Skeletal muscle tissue (tissue), 4 donors: ENCODE data around the gene YDJC. TPM values are rescaled to one million over a fixed set of nuclear protein-coding genes. Genes with fewer than 3 reads are reported as not detected.
"Not testable (repeated sequence)": the region's sequence is repeated elsewhere in the genome, so short reads cannot be mapped to it uniquely, and the experiment has no call there.

ENCODE experiments used
- H3K27ac ChIP-seq: one replicate; pipeline ENCODE4 v1.7.0; 2013; ENCODE audit warnings: mild to moderate bottlenecking, low read depth, low read length, inconsistent platforms
- H3K27me3 ChIP-seq, 3 donors: one replicate each; pipeline ENCODE4 v1.7.0; 2013; ENCODE audit warnings: low read length in 3 of 3; ENCODE audit not compliant: control insufficient read depth in 3 of 3, insufficient read depth in 3 of 3
- H3K36me3 ChIP-seq, 3 donors: one replicate each; pipeline ENCODE4 v1.7.0; 2013; ENCODE audit warnings: low read length in 3 of 3; ENCODE audit not compliant: control insufficient read depth in 3 of 3, insufficient read depth in 3 of 3
- H3K4me1 ChIP-seq, 3 donors: one replicate each; pipeline ENCODE4 v1.7.0; 2013; ENCODE audit warnings: low read length in 3 of 3, mild to moderate bottlenecking in 3 of 3; ENCODE audit not compliant: control insufficient read depth in 3 of 3, insufficient read depth in 3 of 3
- H3K4me3 ChIP-seq, 3 donors: one replicate each; pipeline ENCODE4 v1.7.0; 2013; ENCODE audit warnings: low read length in 3 of 3
- H3K9ac ChIP-seq, 3 donors: one replicate each; pipeline ENCODE4 v1.7.0; 2013; ENCODE audit warnings: low read length in 3 of 3, mild to moderate bottlenecking in 3 of 3, moderate library complexity in 2 of 3, low read depth in 1 of 3
- H3K9me3 ChIP-seq, 3 donors: one replicate each; pipeline ENCODE4 v1.7.0; 2013; ENCODE audit warnings: low read length in 3 of 3; ENCODE audit not compliant: control insufficient read depth in 3 of 3
- total RNA-seq: library from RNA; depleted of rRNA; stranded (reverse); fragments of >200 nt; gene quantifications from one replicate; pipeline ENCODE4 v1.2.3, GENCODE V29; 2014
- donor health status: Osteomylitis.

YDJC gene, protein sequence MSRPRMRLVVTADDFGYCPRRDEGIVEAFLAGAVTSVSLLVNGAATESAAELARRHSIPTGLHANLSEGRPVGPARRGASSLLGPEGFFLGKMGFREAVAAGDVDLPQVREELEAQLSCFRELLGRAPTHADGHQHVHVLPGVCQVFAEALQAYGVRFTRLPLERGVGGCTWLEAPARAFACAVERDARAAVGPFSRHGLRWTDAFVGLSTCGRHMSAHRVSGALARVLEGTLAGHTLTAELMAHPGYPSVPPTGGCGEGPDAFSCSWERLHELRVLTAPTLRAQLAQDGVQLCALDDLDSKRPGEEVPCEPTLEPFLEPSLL
- total RNA-seq, result 1.0 TPM

DNA sequence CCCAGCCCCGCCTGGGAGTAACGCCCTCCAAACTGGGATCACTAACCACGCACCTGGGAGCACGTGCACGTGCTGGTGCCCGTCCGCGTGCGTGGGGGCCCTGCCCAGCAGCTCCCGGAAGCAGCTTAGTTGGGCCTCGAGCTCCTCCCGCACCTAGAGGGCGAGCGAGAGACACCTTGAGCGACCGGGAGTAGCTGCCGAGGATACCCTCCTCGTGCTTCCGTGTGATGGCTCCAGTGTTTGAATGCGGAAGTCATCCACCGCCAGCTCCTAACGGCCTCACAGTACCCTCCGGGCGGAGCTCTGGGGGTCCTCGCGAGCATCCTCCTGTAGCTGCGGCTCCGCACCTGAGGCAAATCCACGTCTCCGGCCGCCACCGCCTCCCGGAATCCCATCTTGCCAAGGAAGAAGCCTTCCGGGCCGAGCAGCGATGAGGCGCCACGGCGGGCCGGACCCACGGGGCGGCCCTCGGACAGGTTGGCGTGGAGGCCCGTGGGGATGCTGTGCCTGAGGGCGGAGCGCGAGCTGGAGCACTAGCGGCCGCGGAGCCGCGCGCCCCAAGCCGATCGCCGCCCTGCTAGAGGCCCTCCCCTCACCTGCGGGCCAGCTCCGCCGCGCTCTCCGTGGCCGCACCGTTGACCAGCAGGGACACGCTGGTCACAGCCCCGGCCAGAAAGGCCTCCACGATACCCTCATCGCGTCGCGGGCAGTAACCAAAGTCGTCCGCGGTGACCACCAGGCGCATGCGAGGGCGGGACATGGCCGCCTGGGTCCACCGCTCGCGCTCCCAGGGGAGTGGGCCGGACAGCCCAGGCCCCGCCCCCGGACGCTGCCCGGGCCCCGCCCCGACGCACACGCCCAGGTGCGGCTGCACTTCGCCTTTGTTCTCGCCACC, at the start of gene YDJC:
Gene YDJC (minus strand): TSS at position 768 of the 895 bp plus-strand sequence. CDS start 8 bp downstream, at position 760.
- Histone ChIP-seq H3K27ac (no peak within 1 kb of the TSS), H3K4me3 (peak within 1 kb of the TSS; percentile 77 to 86 (median 81))

DNA sequence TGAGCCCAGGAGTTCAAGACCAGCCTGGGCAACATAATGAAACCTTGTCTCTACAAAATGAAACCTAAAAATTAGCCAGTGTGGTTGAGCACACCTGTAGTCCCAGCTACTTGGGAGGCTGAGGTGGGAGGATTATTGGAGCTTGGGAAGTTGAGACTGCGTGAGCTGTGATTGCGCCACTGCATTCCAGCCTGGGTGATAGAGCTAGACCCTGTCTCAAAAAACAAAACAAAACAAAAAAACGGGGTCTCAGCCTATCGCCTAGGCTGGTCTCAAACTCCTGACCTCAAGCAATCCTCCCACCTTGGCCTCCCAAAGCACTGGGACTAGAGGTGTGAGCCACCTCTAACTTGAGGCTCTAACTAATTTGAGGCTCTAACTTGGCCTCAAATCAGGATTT, 49.6 kb upstream of the YDJC start:
- H3K9me3 ChIP-seq, result no peaks in the 10 kb centered on the region
- no peak overlapping the region for H3K4me3 ChIP-seq
- no peaks in the 10 kb centered on the region for H3K27me3 ChIP-seq
- no peak overlapping the region for H3K27ac ChIP-seq
- H3K9ac ChIP-seq, result no peak overlapping the region
- peaks cover 0 to 4% (median 0%) of the 10 kb centered on the region in 3 donors for H3K4me1 ChIP-seq
- peaks cover 39 to 42% (median 41%) of the 10 kb centered on the region in 3 donors for H3K36me3 ChIP-seq

More for the DNA sequence above, at the start of gene YDJC:
- H3K9me3 ChIP-seq, result no peaks in the 10 kb centered on the region
- H3K9ac ChIP-seq, result peak within 1 kb of the TSS; percentile 51 to 79 (median 69)
- peaks cover 0 to 2% (median 0%) of the 10 kb centered on the region in 3 donors for H3K36me3 ChIP-seq
- peaks cover 15 to 31% (median 16%) of the 10 kb centered on the region in 3 donors for H3K4me1 ChIP-seq
- H3K27me3 ChIP-seq, result no peaks in the 10 kb centered on the region

DNA sequence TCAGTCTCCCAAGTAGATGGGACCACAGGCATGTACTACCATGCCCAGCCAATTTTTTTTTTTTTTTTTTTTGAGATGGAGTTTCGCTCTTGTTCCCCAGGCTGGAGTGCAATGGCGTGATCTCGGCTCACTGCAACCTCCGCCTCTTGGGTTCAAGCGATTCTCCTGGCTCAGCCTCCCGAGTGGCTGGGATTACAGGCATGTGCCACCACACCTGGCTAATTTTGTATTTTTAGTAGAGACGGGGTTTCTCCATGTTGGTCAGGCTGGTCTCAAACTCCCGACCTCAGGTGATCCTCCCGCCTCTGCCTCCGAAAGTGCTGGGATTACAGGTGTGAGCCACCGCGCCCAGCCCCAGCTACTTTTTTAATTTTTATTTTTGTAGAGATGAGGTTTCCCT, 49.0 kb upstream of the YDJC start:
- not testable (repeated sequence) for H3K4me3 ChIP-seq, H3K4me1 ChIP-seq, H3K9ac ChIP-seq, H3K27ac ChIP-seq, H3K27me3 ChIP-seq, H3K9me3 ChIP-seq
- peaks cover 40 to 46% (median 42%) of the 10 kb centered on the region in 3 donors for H3K36me3 ChIP-seq

DNA sequence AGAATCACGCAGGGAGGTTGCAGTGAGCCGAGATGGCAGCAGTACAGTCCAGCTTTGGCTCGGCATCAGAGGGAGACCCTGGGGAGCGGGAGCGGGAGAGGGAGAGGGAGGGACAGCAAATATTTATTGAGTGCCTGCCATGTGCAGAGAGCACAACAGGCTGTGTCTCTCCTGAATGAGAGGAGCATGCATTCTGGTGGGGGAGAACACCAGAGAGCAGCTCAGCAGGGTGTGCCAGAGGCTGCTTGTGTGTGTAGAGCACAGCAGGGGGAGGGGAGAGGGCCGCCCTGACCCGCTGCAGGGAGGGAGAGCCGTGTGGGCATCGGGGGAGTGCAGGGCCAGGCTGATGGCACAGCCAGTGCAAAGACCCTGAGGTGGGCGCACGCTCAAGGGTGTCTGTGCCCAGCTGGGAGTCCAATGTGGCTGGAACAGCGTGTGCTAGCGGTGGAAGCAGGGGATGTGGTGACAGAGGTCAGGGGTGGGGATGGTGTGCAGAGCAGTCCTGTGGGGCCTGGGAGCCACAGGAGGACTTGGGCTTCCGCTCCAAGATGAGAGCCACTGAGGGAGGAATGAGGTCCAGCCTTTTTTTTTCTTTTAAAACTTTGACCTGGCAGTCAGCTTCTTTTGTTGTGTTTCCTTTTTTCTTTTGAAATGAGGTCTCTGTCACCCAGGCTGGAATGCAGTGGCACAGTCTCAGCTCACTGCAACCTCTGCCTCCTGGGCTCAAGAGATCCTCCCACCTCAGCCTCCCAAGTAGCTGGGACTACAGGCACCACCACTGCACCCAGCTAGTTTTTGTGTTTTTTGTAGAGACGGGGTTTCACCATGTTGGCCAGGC, 48.0 kb upstream of the YDJC start:
- Histone ChIP-seq H3K36me3 (peaks cover 42 to 47% (median 43%) of the 10 kb centered on the region in 3 donors), H3K9ac (no peak overlapping the region), H3K9me3 (no peaks in the 10 kb centered on the region), H3K4me1 (peaks cover 0 to 4% (median 0%) of the 10 kb centered on the region in 3 donors), H3K27me3 (no peaks in the 10 kb centered on the region), H3K27ac (no peak overlapping the region), H3K4me3 (no peak overlapping the region)

DNA sequence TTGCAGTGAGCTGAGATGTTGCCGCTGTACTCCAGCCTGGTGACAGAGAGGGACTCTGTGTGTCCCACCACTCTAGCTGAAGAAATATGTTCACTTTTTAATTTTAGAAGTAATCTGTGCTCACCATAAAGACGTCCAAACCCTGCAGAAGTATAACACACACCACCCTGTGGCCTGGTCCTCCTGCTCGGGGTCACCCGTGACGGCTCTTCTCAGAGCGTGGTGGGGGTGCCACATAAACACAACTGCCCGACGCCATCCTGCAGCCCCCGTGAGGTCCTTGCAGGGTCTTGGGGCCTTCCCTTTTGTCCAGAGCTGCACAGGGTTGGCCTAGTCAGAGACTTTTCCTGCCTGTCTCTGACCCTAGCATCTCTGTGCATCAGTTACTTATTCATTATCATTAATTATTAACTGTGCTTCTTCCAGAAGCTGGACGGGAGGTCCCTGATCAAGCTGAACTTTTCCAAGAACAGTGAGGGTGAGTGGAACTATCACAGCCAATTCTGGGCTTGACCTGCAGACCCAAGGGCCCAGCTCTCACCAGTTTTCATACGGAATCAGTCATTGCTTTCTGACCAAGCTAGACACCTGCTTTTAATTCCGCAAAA, 44.9 kb upstream of the YDJC start:
- Histone ChIP-seq H3K4me1 (peaks cover 0 to 4% (median 0%) of the 10 kb centered on the region in 3 donors), H3K36me3 (peaks cover 48 to 51% (median 50%) of the 10 kb centered on the region in 3 donors), H3K9ac (no peak overlapping the region), H3K9me3 (no peaks in the 10 kb centered on the region), H3K27ac (no peak overlapping the region), H3K4me3 (no peak overlapping the region), H3K27me3 (no peaks in the 10 kb centered on the region)

GRCh38 chr22:21673534-21674321, 43.9 kb upstream of the YDJC start:
- Histone ChIP-seq H3K27ac (no peak overlapping the region), H3K4me1 (peaks cover 0 to 4% (median 0%) of the 10 kb centered on the region in 3 donors), H3K36me3 (peaks cover 48 to 56% (median 51%) of the 10 kb centered on the region in 3 donors)

GRCh38 chr22:21672107-21672629, 42.3 kb upstream of the YDJC start:
- Histone ChIP-seq H3K4me1 (no peaks in the 10 kb centered on the region), H3K9me3 (no peaks in the 10 kb centered on the region), H3K4me3 (no peak overlapping the region), H3K36me3 (peaks cover 48 to 56% (median 51%) of the 10 kb centered on the region in 3 donors), H3K27me3 (no peaks in the 10 kb centered on the region), H3K9ac (no peak overlapping the region), H3K27ac (no peak overlapping the region)

More at GRCh38 chr22:21673534-21674321, 43.9 kb upstream of the YDJC start:
- H3K4me3 ChIP-seq, result no peak overlapping the region
- H3K9me3 ChIP-seq, result no peaks in the 10 kb centered on the region
- no peaks in the 10 kb centered on the region for H3K27me3 ChIP-seq
- H3K9ac ChIP-seq, result no peak overlapping the region

DNA sequence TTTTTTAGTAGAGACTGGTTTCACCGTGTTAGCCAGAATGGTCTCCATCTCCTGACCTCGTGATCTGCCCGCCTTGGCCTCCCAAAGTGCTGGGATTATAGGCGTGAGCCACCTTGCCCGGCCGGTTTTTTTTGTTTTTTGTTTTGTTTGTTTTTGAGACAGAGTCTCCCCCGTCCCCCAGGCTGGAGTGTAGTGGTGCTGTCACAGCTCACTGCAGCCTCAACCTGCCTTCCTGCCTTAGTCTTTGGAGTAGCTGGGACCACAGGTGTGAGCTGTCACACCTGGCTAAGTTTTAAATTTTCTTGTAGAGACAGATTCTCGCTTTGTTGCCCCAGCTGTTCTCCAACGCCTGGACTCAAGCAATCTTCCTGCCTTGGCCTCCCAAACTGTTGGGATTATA, 39.2 kb upstream of the YDJC start:
- Histone ChIP-seq H3K27me3 (no peaks in the 10 kb centered on the region), H3K4me1 (peaks cover 6 to 9% (median 8%) of the 10 kb centered on the region in 3 donors), H3K27ac (no peak overlapping the region), H3K4me3 (no peak overlapping the region), H3K36me3 (peaks cover 35 to 41% (median 36%) of the 10 kb centered on the region in 3 donors), H3K9me3 (no peaks in the 10 kb centered on the region), H3K9ac (no peak overlapping the region)
